ENCODE data around the gene TENM3. TPM values are rescaled to one million over a fixed set of nuclear protein-coding genes. Genes with fewer than 3 reads are reported as not detected.

TENM3 gene
- total and polyA plus RNA-seq, 10 of the 15 experiments (the other 5 are each of a cell fraction or from before 2014, with no cell fraction given): 0.01 to 1.7 (median 0.08) TPM; not detected in 2

DNA sequence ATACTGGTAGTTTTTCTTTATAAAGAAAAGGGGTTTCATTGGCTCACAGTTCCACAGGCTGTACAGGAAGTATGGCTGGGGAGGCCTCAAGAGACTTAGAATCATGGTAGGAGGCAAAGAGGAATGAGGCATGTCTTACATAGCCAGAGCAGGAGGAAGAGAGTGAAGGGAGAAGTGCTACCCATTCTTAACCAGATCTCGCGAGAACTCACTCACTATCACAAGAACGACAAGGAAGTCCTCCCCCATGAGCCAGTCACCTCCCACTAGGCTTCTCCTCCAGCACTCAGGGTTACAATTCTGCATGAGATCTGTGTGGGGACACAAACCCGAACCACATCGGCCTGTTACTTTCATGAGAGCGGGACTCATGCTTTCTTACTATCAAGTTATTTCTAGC lies 240.5 kb downstream of the TENM3 start (continued):
- TF ChIP-seq, protein P1, sequence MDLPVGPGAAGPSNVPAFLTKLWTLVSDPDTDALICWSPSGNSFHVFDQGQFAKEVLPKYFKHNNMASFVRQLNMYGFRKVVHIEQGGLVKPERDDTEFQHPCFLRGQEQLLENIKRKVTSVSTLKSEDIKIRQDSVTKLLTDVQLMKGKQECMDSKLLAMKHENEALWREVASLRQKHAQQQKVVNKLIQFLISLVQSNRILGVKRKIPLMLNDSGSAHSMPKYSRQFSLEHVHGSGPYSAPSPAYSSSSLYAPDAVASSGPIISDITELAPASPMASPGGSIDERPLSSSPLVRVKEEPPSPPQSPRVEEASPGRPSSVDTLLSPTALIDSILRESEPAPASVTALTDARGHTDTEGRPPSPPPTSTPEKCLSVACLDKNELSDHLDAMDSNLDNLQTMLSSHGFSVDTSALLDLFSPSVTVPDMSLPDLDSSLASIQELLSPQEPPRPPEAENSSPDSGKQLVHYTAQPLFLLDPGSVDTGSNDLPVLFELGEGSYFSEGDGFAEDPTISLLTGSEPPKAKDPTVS (IDR thresholded peaks at IDR 0.05; ENCODE audit: low read depth, low read length): no peak
- TF ChIP-seq IRF4 (IDR thresholded peaks at IDR 0.05; ENCODE audit: low read depth, low read length) (no peak), RCOR1 (conservative IDR thresholded peaks at IDR 0.05; ENCODE audit: low read depth, low read length) (no peak), TCF12 (IDR thresholded peaks at IDR 0.05; ENCODE audit: low read depth, low read length) (no peak), SP1 (IDR thresholded peaks at IDR 0.05; ENCODE audit: low read depth, low read length) (no peak), MEF2A (IDR thresholded peaks at IDR 0.05; ENCODE audit: insufficient read depth, low read depth, low read length) (no peak)
- TF ChIP-seq, protein P2, sequence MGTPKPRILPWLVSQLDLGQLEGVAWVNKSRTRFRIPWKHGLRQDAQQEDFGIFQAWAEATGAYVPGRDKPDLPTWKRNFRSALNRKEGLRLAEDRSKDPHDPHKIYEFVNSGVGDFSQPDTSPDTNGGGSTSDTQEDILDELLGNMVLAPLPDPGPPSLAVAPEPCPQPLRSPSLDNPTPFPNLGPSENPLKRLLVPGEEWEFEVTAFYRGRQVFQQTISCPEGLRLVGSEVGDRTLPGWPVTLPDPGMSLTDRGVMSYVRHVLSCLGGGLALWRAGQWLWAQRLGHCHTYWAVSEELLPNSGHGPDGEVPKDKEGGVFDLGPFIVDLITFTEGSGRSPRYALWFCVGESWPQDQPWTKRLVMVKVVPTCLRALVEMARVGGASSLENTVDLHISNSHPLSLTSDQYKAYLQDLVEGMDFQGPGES (IDR thresholded peaks at IDR 0.05): no peak

DNA sequence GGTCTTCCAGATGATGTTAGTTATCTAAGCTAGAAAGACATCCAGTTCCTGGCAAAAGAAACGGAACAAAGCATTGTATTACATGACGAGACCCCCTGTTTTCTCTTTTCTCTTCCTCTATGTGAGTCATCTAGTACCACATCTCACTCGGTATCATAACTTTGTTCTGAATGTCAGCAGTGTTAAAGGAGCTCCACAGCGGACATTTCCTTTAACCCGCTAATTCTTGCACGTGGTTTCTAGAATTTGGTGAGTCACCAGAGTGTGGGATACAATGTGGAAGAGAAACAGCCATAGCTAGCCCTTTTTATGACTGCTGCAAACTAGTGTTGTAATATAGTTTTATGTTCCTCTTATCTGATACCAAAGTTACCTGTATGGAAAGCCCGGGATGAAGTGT lies 243.7 kb downstream of the TENM3 start:
- no peaks in the 10 kb centered on the region for H4K20me1 ChIP-seq (ENCODE audit: control insufficient read depth, insufficient read depth)
- BruUV-seq (replicated peaks): no TSS peak
- 0 out of 4 replicates have a peak, but pooled peaks cover 0 to 4% of the 10 kb centered on the region in 2 experiments for H3K27me3 ChIP-seq (replicated peaks in 1 of 2; ENCODE audit: control insufficient read depth in 2 of 2, insufficient read depth in 2 of 2, low read length in 1 of 2)
- intact Hi-C loops (cut with micrococcal nuclease; ENCODE audit: unreplicated experiment): no loop called here
- ChIA-PET POLR2A (no interaction called here), RAD21 (ENCODE audit: unreplicated experiment) (interaction anchor here (0.6 kb wide), 1 partner anchor 124 kb away, joined by 3 read pairs; no protein-coding TSS in a partner anchor), CTCF (interaction anchor here (1.1 to 1.4 kb wide), 3 partner anchors 9 to 317 kb away, joined by 3 to 4 read pairs (median 3); no protein-coding TSS in a partner anchor), SMC1A (ENCODE audit: uncharacterized antibody, unreplicated experiment) (interaction anchor here (0.6 to 1.8 kb wide), 7 partner anchors 9 to 438 kb away, joined by 3 to 8 read pairs (median 4); no protein-coding TSS in a partner anchor)
- no peaks in the 10 kb centered on the region for H3K4me1 ChIP-seq (ENCODE audit: control insufficient read depth, insufficient read depth, low read length)
- no peak overlapping the region for H3K27ac ChIP-seq (ENCODE audit: control insufficient read depth, insufficient read depth)
- no peak for FAIRE-seq
- H2AFZ ChIP-seq (ENCODE audit: control insufficient read depth, low read depth, low read length): no peak overlapping the region
- no peak overlapping the region for H3K9ac ChIP-seq (ENCODE audit: control insufficient read depth, insufficient read depth, low read length)
- no peaks in the 10 kb centered on the region; the same call in 1 of the 3 replicates for H3K9me3 ChIP-seq (replicated peaks; ENCODE audit: control insufficient read depth, insufficient read depth, low read length)
- DNase-seq (ENCODE audit: low read depth, low spot score): no peak
- 45% methylated on average over 7 of the region's 7 CpGs for WGBS (ENCODE audit: insufficient coverage, insufficient replicate concordance, low lambda C conversion rate, missing lambda C conversion rate)
- no peak for ATAC-seq
- H3K4me2 ChIP-seq (ENCODE audit: control insufficient read depth, insufficient read depth): no peak overlapping the region
- in situ Hi-C loops (cut with MboI): no loop called here
- no peaks in the 10 kb centered on the region for H3K79me2 ChIP-seq (ENCODE audit: control insufficient read depth, insufficient read depth, low read length)
- no peak overlapping the region for H3K4me3 ChIP-seq
- no peaks in the 10 kb centered on the region for H3K36me3 ChIP-seq (ENCODE audit: control insufficient read depth in 2 of 2, insufficient read depth in 2 of 2, low read length in 1 of 2)
- no peak for TF ChIP-seq SPI1 (IDR thresholded peaks at IDR 0.05; ENCODE audit: borderline replicate concordance, insufficient read depth, low read depth, low read length)
- TF ChIP-seq SP1 (IDR thresholded peaks at IDR 0.05; ENCODE audit: low read depth, low read length): no peak
- no peak for TF ChIP-seq SUPT20H (IDR thresholded peaks at IDR 0.05; ENCODE audit: borderline replicate concordance, control insufficient read depth, low read depth, low read length)
- no peak for TF ChIP-seq DPF2 (IDR thresholded peaks at IDR 0.05)
- TF ChIP-seq, protein P3, sequence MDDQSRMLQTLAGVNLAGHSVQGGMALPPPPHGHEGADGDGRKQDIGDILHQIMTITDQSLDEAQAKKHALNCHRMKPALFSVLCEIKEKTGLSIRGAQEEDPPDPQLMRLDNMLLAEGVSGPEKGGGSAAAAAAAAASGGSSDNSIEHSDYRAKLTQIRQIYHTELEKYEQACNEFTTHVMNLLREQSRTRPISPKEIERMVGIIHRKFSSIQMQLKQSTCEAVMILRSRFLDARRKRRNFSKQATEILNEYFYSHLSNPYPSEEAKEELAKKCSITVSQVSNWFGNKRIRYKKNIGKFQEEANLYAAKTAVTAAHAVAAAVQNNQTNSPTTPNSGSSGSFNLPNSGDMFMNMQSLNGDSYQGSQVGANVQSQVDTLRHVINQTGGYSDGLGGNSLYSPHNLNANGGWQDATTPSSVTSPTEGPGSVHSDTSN (IDR thresholded peaks at IDR 0.05; ENCODE audit: insufficient replicate concordance, low read depth, low read length): no peak
- TF ChIP-seq MTA3 (IDR thresholded peaks at IDR 0.05; ENCODE audit: borderline replicate concordance, low read length): no peak
- TF ChIP-seq MEF2A (IDR thresholded peaks at IDR 0.05; ENCODE audit: insufficient read depth, low read depth, low read length): no peak
- TF ChIP-seq RELA (IDR thresholded peaks at IDR 0.05; ENCODE audit: borderline replicate concordance, partially characterized antibody): no peak
- TF ChIP-seq, protein P4, sequence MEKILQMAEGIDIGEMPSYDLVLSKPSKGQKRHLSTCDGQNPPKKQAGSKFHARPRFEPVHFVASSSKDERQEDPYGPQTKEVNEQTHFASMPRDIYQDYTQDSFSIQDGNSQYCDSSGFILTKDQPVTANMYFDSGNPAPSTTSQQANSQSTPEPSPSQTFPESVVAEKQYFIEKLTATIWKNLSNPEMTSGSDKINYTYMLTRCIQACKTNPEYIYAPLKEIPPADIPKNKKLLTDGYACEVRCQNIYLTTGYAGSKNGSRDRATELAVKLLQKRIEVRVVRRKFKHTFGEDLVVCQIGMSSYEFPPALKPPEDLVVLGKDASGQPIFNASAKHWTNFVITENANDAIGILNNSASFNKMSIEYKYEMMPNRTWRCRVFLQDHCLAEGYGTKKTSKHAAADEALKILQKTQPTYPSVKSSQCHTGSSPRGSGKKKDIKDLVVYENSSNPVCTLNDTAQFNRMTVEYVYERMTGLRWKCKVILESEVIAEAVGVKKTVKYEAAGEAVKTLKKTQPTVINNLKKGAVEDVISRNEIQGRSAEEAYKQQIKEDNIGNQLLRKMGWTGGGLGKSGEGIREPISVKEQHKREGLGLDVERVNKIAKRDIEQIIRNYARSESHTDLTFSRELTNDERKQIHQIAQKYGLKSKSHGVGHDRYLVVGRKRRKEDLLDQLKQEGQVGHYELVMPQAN (conservative IDR thresholded peaks at IDR 0.05): no peak
- TF ChIP-seq NR2C2 (IDR thresholded peaks at IDR 0.05; ENCODE audit: borderline replicate concordance, control insufficient read depth, insufficient read length, low read depth): no peak
- TF ChIP-seq BCL11A (IDR thresholded peaks at IDR 0.05; ENCODE audit: low read depth, low read length): no peak
- no peak for TF ChIP-seq ZSCAN29 (IDR thresholded peaks at IDR 0.05)
- TF ChIP-seq FOXK2 (IDR thresholded peaks at IDR 0.05): no peak

Measured in GM12878 (cell line).